B cell (primary cell): Measurements from ENCODE around the gene TMEM69. TPM values are rescaled to one million over a fixed set of nuclear protein-coding genes. Genes with fewer than 3 reads are reported as not detected.

Experiments
- ATAC-seq: fragments of 200-7000 bp; cut with Tn5 transposase; one replicate; pipeline ENCODE4 v1.10.0; 2021; ENCODE audit warnings: low read depth, mild to moderate bottlenecking, moderate number of reproducible peaks, moderate library complexity
- CTCF ChIA-PET: fragments of 350-600 bp; sonication (Branson Sonifier 250); formaldehyde crosslinking; loops from one replicate; lab custom pipeline; 2021; ENCODE audit warnings: antibody characterized with exemption, inconsistent platforms; lab: Charles Lee
- POLR2A ChIA-PET: fragments of 350-600 bp; sonication (Branson Sonifier 250); formaldehyde crosslinking; loops from one replicate; lab custom pipeline; 2021; ENCODE audit warnings: antibody characterized with exemption; lab: Charles Lee
- DNase-seq: peaks from one replicate; pipeline ENCODE4 v3.0.0; 2013
- H2AFZ ChIP-seq: 2 replicates; pipeline ENCODE4 v1.6.1; 2012; ENCODE audit warnings: mild to moderate bottlenecking, low read depth, low read length; ENCODE audit not compliant: insufficient read depth, poor library complexity, severe bottlenecking
- H3K27ac ChIP-seq, 2 donors: 1 replicate in 1 of 2; 2 replicates in 1 of 2; pipeline ENCODE4 v1.5.1; 2012 to 2013; ENCODE audit warnings: low read length in 2 of 2, mild to moderate bottlenecking in 2 of 2, moderate library complexity in 1 of 2
- H3K27me3 ChIP-seq, 4 experiments: fragments of 200-600 bp in 1 of 4; sonication (generic) in 1 of 4; replicated peaks in 1 of 4; 1 replicate in 2 of 4; 2 replicates in 2 of 4; pipeline versions ENCODE4 v1.6.1 to v1.7.0; 2013 to 2016; ENCODE audit warnings: low read length in 3 of 4, mild to moderate bottlenecking in 2 of 4, mixed read lengths in 1 of 4, moderate library complexity in 1 of 4; ENCODE audit not compliant: insufficient read depth in 4 of 4, control insufficient read depth in 3 of 4; ENCODE audit errors: control extremely low read depth in 1 of 4
- H3K36me3 ChIP-seq, 2 experiments: replicated peaks in 1 of 2; 1 replicate in 1 of 2; 2 replicates in 1 of 2; pipeline versions ENCODE4 v1.6.1 to v1.7.1; 2013; ENCODE audit warnings: low read length in 1 of 2; ENCODE audit not compliant: insufficient read depth in 2 of 2, control insufficient read depth in 1 of 2; ENCODE audit errors: control extremely low read depth in 1 of 2, extremely low read depth in 1 of 2
- H3K4me1 ChIP-seq, 2 donors: fragments of 200-600 bp in 1 of 2; sonication (generic) in 1 of 2; 1 replicate in 1 of 2; 2 replicates in 1 of 2; pipeline versions ENCODE4 v1.5.1 to v1.6.1; 2013 to 2017; ENCODE audit warnings: low read length in 2 of 2; ENCODE audit not compliant: control insufficient read depth in 2 of 2, insufficient read depth in 2 of 2
- H3K4me2 ChIP-seq: replicated peaks from 2 replicates; pipeline ENCODE3; 2012; ENCODE audit warnings: mild to moderate bottlenecking, low read depth, low read length; ENCODE audit not compliant: poor library complexity, severe bottlenecking
- H3K4me3 ChIP-seq, 5 experiments: fragments of 200-600 bp in 1 of 5; sonication (generic) in 1 of 5; 1 replicate in 3 of 5; 2 replicates in 2 of 5; pipeline versions ENCODE4 v1.5.1 to v1.7.0; 2011 to 2016; ENCODE audit warnings: low read length in 4 of 5, mild to moderate bottlenecking in 4 of 5, low read depth in 2 of 5, control low read depth in 1 of 5, moderate library complexity in 1 of 5; ENCODE audit not compliant: insufficient read depth in 1 of 5; ENCODE audit errors: control extremely low read depth in 1 of 5, extremely low read depth in 1 of 5
- H3K79me2 ChIP-seq: fragments of 200-600 bp; sonication (generic); one replicate; pipeline ENCODE4 v1.6.0; 2016; ENCODE audit warnings: low read length; ENCODE audit not compliant: control insufficient read depth, insufficient read depth
- H3K9ac ChIP-seq: fragments of 200-600 bp; sonication (generic); 2 replicates; pipeline ENCODE4 v1.6.1; 2017; ENCODE audit warnings: mild to moderate bottlenecking, low read length, moderate library complexity
- H3K9me3 ChIP-seq, 3 donors: one replicate each; pipeline versions ENCODE4 v1.6.1 to v1.7.1; 2013; ENCODE audit warnings: low read length in 2 of 3; ENCODE audit not compliant: control insufficient read depth in 2 of 3, insufficient read depth in 1 of 3; ENCODE audit errors: control extremely low read depth in 1 of 3
- H4K20me1 ChIP-seq: 2 replicates; pipeline ENCODE4 v1.6.0; 2012; ENCODE audit warnings: mild to moderate bottlenecking, low read length; ENCODE audit not compliant: insufficient read depth, control insufficient read depth, poor library complexity, severe bottlenecking
- H3K27ac Mint-ChIP-seq: one replicate; pipeline ENCODE4 v1.8.0; 2021; ENCODE audit warnings: mixed read lengths
- H3K27me3 Mint-ChIP-seq: one replicate; pipeline ENCODE4 v1.8.0; 2021; ENCODE audit warnings: mixed read lengths
- H3K4me1 Mint-ChIP-seq: one replicate; pipeline ENCODE4 v1.8.0; 2021; ENCODE audit warnings: mixed read lengths
- H3K4me3 Mint-ChIP-seq: one replicate; pipeline ENCODE4 v1.8.0; 2021; ENCODE audit warnings: mixed read lengths
- H3K9me3 Mint-ChIP-seq: one replicate; pipeline ENCODE4 v1.8.0; 2022; ENCODE audit warnings: mixed read lengths; ENCODE audit not compliant: insufficient read depth
- CTCF ChIP-seq: fragments of 200-600 bp; IDR thresholded peaks from one replicate; pipeline ENCODE4 v1.8.0; 2022; ENCODE audit warnings: antibody characterized with exemption, mild to moderate bottlenecking
- EZH2 ChIP-seq: IDR thresholded peaks from 2 replicates; pipeline ENCODE4 v1.6.1; 2012; ENCODE audit warnings: borderline replicate concordance, low read depth, mild to moderate bottlenecking, moderate library complexity, low read length; ENCODE audit not compliant: insufficient read depth, poor library complexity, severe bottlenecking
- WGBS: methylation state at CpG from one replicate; pipeline ENCODE4 v1.1.5; 2013; ENCODE audit warnings: missing lambda C conversion rate; ENCODE audit not compliant: insufficient coverage; 5-methylcytosine and 5-hydroxymethylcytosine counted together
- intact Hi-C: fragments of 100-400 bp; cut with micrococcal nuclease; formaldehyde crosslinking; loops from one replicate; pipeline ENCODE4 v1.10.0; 2022
- polyA plus RNA-seq: library from polyadenylated mRNA; depleted of rRNA; stranded (reverse); fragments of >200 nt; gene quantifications from 2 replicates; pipeline ENCODE4 v1.2.3, GENCODE V29; 2012
- total RNA-seq, 2 donors: library from RNA; stranded (reverse); fragments of 120-200 nt in 1 of 2; gene quantifications; 1 replicate in 1 of 2; 2 replicates in 1 of 2; pipeline versions ENCODE4 v1.2.3 to v1.2.4, GENCODE V29; 2013 to 2022

The TMEM69 gene
- total and polyA plus RNA-seq, 2 donors (not counting 1 experiment from before 2014, with no cell fraction given): 21.8 to 34.2 TPM

GRCh38 chr1:45658171-45658570 is 29.8 kb upstream of the TMEM69 start:
- H3K9me3 ChIP-seq: no peaks in the 10 kb centered on the region
- ATAC-seq (no peak), DNase-seq (no peak)
- H3K27me3 Mint-ChIP-seq: no peaks in the 10 kb centered on the region
- no peaks in the 10 kb centered on the region for H3K27me3 ChIP-seq
- H3K4me1 Mint-ChIP-seq: peaks cover 5% of the 10 kb centered on the region
- ChIA-PET CTCF (no interaction called here), POLR2A (no interaction called here)
- H3K27ac ChIP-seq: no peak overlapping the region
- no peak overlapping the region for H3K4me2 ChIP-seq
- no peak for TF ChIP-seq EZH2
- TF ChIP-seq CTCF: no peak
- H3K36me3 ChIP-seq: peaks cover 6 to 70% of the 10 kb centered on the region in 2 experiments
- H4K20me1 ChIP-seq: peaks cover 44% of the 10 kb centered on the region
- H3K4me1 ChIP-seq: no peaks in the 10 kb centered on the region
- no peak overlapping the region for H3K27ac Mint-ChIP-seq
- H3K4me3 ChIP-seq: no peak overlapping the region
- no peak overlapping the region for H2AFZ ChIP-seq
- H3K79me2 ChIP-seq: peaks cover 53% of the 10 kb centered on the region
- H3K4me3 Mint-ChIP-seq: no peak overlapping the region
- H3K9me3 Mint-ChIP-seq: no peaks in the 10 kb centered on the region
- intact Hi-C loops: no loop called here
- no peak overlapping the region for H3K9ac ChIP-seq
- 100% methylated on average over 1 of the region's 2 CpGs for WGBS

GRCh38 chr1:45659222-45659621 is 28.8 kb upstream of the TMEM69 start:
- WGBS: 100% methylated on average over 1 of the region's 2 CpGs
- CTCF ChIA-PET: interaction anchor here (0.6 kb wide), 1 partner anchor 12 kb away, joined by 6 read pairs; no protein-coding TSS in a partner anchor
- no peak overlapping the region for H3K4me3 ChIP-seq
- no peak for DNase-seq
- ATAC-seq: no peak
- peaks cover 6 to 66% of the 10 kb centered on the region in 2 experiments for H3K36me3 ChIP-seq
- POLR2A ChIA-PET: no interaction called here
- Mint-ChIP-seq H3K9me3 (no peaks in the 10 kb centered on the region), H3K27ac (no peak overlapping the region), H3K4me1 (peaks cover 8% of the 10 kb centered on the region), H3K4me3 (no peak overlapping the region), H3K27me3 (no peaks in the 10 kb centered on the region)
- H3K9me3 ChIP-seq: no peaks in the 10 kb centered on the region
- peaks cover 63% of the 10 kb centered on the region for H3K79me2 ChIP-seq
- no peaks in the 10 kb centered on the region for H3K27me3 ChIP-seq
- intact Hi-C loops: no loop called here
- peaks cover 53% of the 10 kb centered on the region for H4K20me1 ChIP-seq
- H3K27ac ChIP-seq: no peak overlapping the region
- no peaks in the 10 kb centered on the region for H3K4me1 ChIP-seq
- TF ChIP-seq CTCF: no peak
- no peak for TF ChIP-seq EZH2
- no peak overlapping the region for H3K9ac ChIP-seq
- no peak overlapping the region for H2AFZ ChIP-seq
- no peak overlapping the region for H3K4me2 ChIP-seq
